ENCODE measurements around the gene C3orf80. TPM values are rescaled to one million over a fixed set of nuclear protein-coding genes. Genes with fewer than 3 reads are reported as not detected.

The C3orf80 gene
- polyA plus RNA-seq, 1 donor from 2014 or later = 0.57 TPM

DNA sequence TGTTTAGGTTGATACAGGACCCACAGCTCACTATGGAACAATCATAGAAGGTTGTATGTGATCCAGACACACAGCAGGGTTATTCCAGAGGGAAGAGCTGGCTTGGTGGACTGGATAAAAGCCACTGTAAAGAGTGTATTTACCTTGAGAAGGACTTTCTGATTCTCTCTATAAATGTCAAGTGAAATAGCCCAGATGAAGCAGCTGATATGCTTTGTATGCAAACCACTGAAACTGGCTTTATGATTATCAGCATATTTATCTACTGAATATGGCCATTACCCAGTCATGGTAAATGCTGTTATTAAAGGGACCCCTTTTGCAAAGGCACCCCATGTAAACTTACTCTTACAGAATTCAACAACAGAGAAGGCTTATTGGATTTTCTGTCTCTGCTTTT lies 28.1 kb downstream of the C3orf80 start:
- Histone ChIP-seq H2AFZ (ENCODE audit: low read depth, low read length) (no peak overlapping the region), H3K27ac (ENCODE audit: low read length) (no peak overlapping the region), H3K36me3 (ENCODE audit: insufficient read depth, low read length) (no peaks in the 10 kb centered on the region), H3K27me3 (ENCODE audit: insufficient read depth, low read depth, low read length) (no peaks in the 10 kb centered on the region), H3K4me2 (ENCODE audit: low read length) (no peak overlapping the region), H3K9me2 (ENCODE audit: insufficient read depth, low read length) (no peaks in the 10 kb centered on the region), H3K4me3 (ENCODE audit: low read length) (no peak overlapping the region), H3K9ac (ENCODE audit: low read length) (no peak overlapping the region), H3F3A (ENCODE audit: insufficient read depth, low read length, poor library complexity, severe bottlenecking) (no peaks in the 10 kb centered on the region), H4K20me1 (ENCODE audit: insufficient read depth) (no peaks in the 10 kb centered on the region), H3K79me2 (replicated peaks; ENCODE audit: insufficient read depth, low read length) (no peaks in the 10 kb centered on the region), H3K9me3 (ENCODE audit: low read length) (no peaks in the 10 kb centered on the region)
- no peak for TF ChIP-seq CTCF (IDR thresholded peaks at IDR 0.05; ENCODE audit: poor library complexity, severe bottlenecking)
- TF ChIP-seq POLR2AphosphoS5 (IDR thresholded peaks at IDR 0.05) = no peak
- no peak for TF ChIP-seq MXI1 (conservative IDR thresholded peaks at IDR 0.05; ENCODE audit: poor library complexity, severe bottlenecking)
- TF ChIP-seq, protein P1, sequence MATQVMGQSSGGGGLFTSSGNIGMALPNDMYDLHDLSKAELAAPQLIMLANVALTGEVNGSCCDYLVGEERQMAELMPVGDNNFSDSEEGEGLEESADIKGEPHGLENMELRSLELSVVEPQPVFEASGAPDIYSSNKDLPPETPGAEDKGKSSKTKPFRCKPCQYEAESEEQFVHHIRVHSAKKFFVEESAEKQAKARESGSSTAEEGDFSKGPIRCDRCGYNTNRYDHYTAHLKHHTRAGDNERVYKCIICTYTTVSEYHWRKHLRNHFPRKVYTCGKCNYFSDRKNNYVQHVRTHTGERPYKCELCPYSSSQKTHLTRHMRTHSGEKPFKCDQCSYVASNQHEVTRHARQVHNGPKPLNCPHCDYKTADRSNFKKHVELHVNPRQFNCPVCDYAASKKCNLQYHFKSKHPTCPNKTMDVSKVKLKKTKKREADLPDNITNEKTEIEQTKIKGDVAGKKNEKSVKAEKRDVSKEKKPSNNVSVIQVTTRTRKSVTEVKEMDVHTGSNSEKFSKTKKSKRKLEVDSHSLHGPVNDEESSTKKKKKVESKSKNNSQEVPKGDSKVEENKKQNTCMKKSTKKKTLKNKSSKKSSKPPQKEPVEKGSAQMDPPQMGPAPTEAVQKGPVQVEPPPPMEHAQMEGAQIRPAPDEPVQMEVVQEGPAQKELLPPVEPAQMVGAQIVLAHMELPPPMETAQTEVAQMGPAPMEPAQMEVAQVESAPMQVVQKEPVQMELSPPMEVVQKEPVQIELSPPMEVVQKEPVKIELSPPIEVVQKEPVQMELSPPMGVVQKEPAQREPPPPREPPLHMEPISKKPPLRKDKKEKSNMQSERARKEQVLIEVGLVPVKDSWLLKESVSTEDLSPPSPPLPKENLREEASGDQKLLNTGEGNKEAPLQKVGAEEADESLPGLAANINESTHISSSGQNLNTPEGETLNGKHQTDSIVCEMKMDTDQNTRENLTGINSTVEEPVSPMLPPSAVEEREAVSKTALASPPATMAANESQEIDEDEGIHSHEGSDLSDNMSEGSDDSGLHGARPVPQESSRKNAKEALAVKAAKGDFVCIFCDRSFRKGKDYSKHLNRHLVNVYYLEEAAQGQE (IDR thresholded peaks at IDR 0.05; ENCODE audit: borderline replicate concordance) = no peak
- no peak for TF ChIP-seq RAD21 (conservative IDR thresholded peaks at IDR 0.05)

- no peaks in the 10 kb centered on the region for H3K79me2 ChIP-seq (replicated peaks; ENCODE audit: insufficient read depth, low read length)
- no peaks in the 10 kb centered on the region for H4K20me1 ChIP-seq (ENCODE audit: insufficient read depth)
- H3F3A ChIP-seq (ENCODE audit: insufficient read depth, low read length, poor library complexity, severe bottlenecking) = no peaks in the 10 kb centered on the region
- H3K4me2 ChIP-seq (ENCODE audit: low read length) = no peak overlapping the region
- H3K9ac ChIP-seq (ENCODE audit: low read length) = no peak overlapping the region
- no peak overlapping the region for H3K27ac ChIP-seq (ENCODE audit: low read length)
- no peaks in the 10 kb centered on the region for H3K27me3 ChIP-seq (ENCODE audit: insufficient read depth, low read depth, low read length)
- H3K36me3 ChIP-seq (ENCODE audit: insufficient read depth, low read length) = no peaks in the 10 kb centered on the region
- TF ChIP-seq EZH2 (IDR thresholded peaks at IDR 0.05; ENCODE audit: borderline replicate concordance, insufficient read depth, low read length, poor library complexity, severe bottlenecking) (no peak), EP300 (conservative IDR thresholded peaks at IDR 0.05; ENCODE audit: poor library complexity, severe bottlenecking) (no peak), MXI1 (conservative IDR thresholded peaks at IDR 0.05; ENCODE audit: poor library complexity, severe bottlenecking) (no peak), POLR2AphosphoS5 (IDR thresholded peaks at IDR 0.05) (no peak), TAF1 (IDR thresholded peaks at IDR 0.05; ENCODE audit: low read depth) (no peak), CTCF (IDR thresholded peaks at IDR 0.05; ENCODE audit: poor library complexity, severe bottlenecking) (no peak)
- TF ChIP-seq, protein P1 (IDR thresholded peaks at IDR 0.05; ENCODE audit: borderline replicate concordance) = no peak
- H3K9me2 ChIP-seq (ENCODE audit: insufficient read depth, low read length) = no peaks in the 10 kb centered on the region
- no peak overlapping the region for H3K4me3 ChIP-seq (ENCODE audit: low read length)
- H3K9me3 ChIP-seq (ENCODE audit: low read length) = no peaks in the 10 kb centered on the region
- H2AFZ ChIP-seq (ENCODE audit: low read depth, low read length) = no peak overlapping the region
Measured at GRCh38 chr3:160257606-160258005, 32.4 kb downstream of the C3orf80 start.

Measured in neural cell (in vitro differentiated cells).